Ascending aorta (tissue), 2 donors: ENCODE data around the gene COL13A1. TPM values are rescaled to one million over a fixed set of nuclear protein-coding genes. Genes with fewer than 3 reads are reported as not detected.

Experiments used
- DNase-seq, 2 donors: peaks; one replicate each; pipeline ENCODE4 v3.0.0-alpha.2; 2019; ENCODE audit warnings: low spot score in 2 of 2
- H3K27ac ChIP-seq, 2 donors: fragments of 200-600 bp; sonication (generic); one replicate each; pipeline ENCODE4 v1.5.1; 2016 to 2017; ENCODE audit warnings: mild to moderate bottlenecking in 1 of 2
- H3K27me3 ChIP-seq: fragments of 200-600 bp; sonication (generic); one replicate; pipeline ENCODE4 v1.5.1; 2017
- H3K36me3 ChIP-seq, 2 donors: fragments of 200-600 bp; sonication (generic); one replicate each; pipeline ENCODE4 v1.5.1; 2016
- H3K4me1 ChIP-seq, 2 donors: fragments of 200-600 bp; sonication (generic); one replicate each; pipeline ENCODE4 v1.5.1; 2016 to 2017; ENCODE audit warnings: mild to moderate bottlenecking in 1 of 2
- H3K4me3 ChIP-seq, 2 donors: fragments of 200-600 bp; sonication (generic); one replicate each; pipeline ENCODE4 v1.5.1; 2016 to 2017; ENCODE audit warnings: mild to moderate bottlenecking in 1 of 2
- H3K9me3 ChIP-seq, 2 donors: fragments of 200-600 bp; sonication (generic); one replicate each; pipeline ENCODE4 v1.5.1; 2016
- CTCF ChIP-seq, 3 experiments: fragments of 200-600 bp in 2 of 3; fragments of 450-650 bp in 1 of 3; sonication (generic) in 2 of 3; IDR thresholded peaks; one replicate each; pipeline ENCODE4 v1.5.1; 2016 to 2019; ENCODE audit warnings: antibody characterized with exemption in 3 of 3, mild to moderate bottlenecking in 1 of 3, moderate library complexity in 1 of 3
- intact Hi-C: fragments of 100-400 bp; cut with DNase I; formaldehyde crosslinking; loops from one replicate; pipeline ENCODE4 v1.15.1; 2023
- total RNA-seq: library from RNA; depleted of rRNA; stranded (reverse); fragments of >200 nt; gene quantifications from one replicate; pipeline ENCODE4 v1.1.0, GENCODE V29; 2016

Gene COL13A1
- total RNA-seq, 1 donor from 2014 or later: 8.0 TPM

GRCh38 chr10:69844698-69845097 is 43.0 kb downstream of the COL13A1 start:
- no peak for TF ChIP-seq CTCF (IDR thresholded peaks at IDR 0.05)
- H3K27ac ChIP-seq: no peak overlapping the region
- no peaks in the 10 kb centered on the region for H3K4me1 ChIP-seq
- H3K9me3 ChIP-seq: no peaks in the 10 kb centered on the region
- DNase-seq: no peak
- H3K36me3 ChIP-seq: no peaks in the 10 kb centered on the region
- intact Hi-C loops: no loop called here
- no peak overlapping the region for H3K4me3 ChIP-seq
- H3K27me3 ChIP-seq: no peaks in the 10 kb centered on the region

GRCh38 chr10:69845574-69846292 is 44.0 kb downstream of the COL13A1 start:
- no peak overlapping the region for H3K4me3 ChIP-seq
- no peak overlapping the region for H3K27ac ChIP-seq
- intact Hi-C loops: no loop called here
- DNase-seq: peak in 1 of 2 donors; percentile 70
- no peaks in the 10 kb centered on the region for H3K36me3 ChIP-seq
- H3K27me3 ChIP-seq: no peaks in the 10 kb centered on the region
- no peak for TF ChIP-seq CTCF (IDR thresholded peaks at IDR 0.05)
- H3K4me1 ChIP-seq: no peaks in the 10 kb centered on the region
- no peaks in the 10 kb centered on the region for H3K9me3 ChIP-seq

- Histone ChIP-seq H3K4me1 (no peaks in the 10 kb centered on the region), H3K4me3 (no peak overlapping the region), H3K27me3 (no peaks in the 10 kb centered on the region), H3K27ac (no peak overlapping the region), H3K9me3 (no peaks in the 10 kb centered on the region), H3K36me3 (no peaks in the 10 kb centered on the region)
- no peak for TF ChIP-seq CTCF (IDR thresholded peaks at IDR 0.05)
- DNase-seq: no peak
- intact Hi-C loops: no loop called here
These were observed 44.7 kb downstream of the COL13A1 start for GRCh38 chr10:69846293-69846921.

- intact Hi-C loops: no loop called here
- Histone ChIP-seq H3K36me3 (no peaks in the 10 kb centered on the region), H3K27me3 (no peaks in the 10 kb centered on the region), H3K4me3 (no peak overlapping the region), H3K4me1 (no peaks in the 10 kb centered on the region), H3K27ac (no peak overlapping the region), H3K9me3 (no peaks in the 10 kb centered on the region)
- no peak for DNase-seq
- no peak for TF ChIP-seq CTCF (IDR thresholded peaks at IDR 0.05)
These were observed 45.8 kb downstream of the COL13A1 start for GRCh38 chr10:69847458-69847857.

- no peak overlapping the region for H3K27ac ChIP-seq
- no peaks in the 10 kb centered on the region for H3K36me3 ChIP-seq
- no peak for DNase-seq
- no peaks in the 10 kb centered on the region for H3K9me3 ChIP-seq
- no peaks in the 10 kb centered on the region for H3K27me3 ChIP-seq
- TF ChIP-seq CTCF (IDR thresholded peaks at IDR 0.05): no peak
- intact Hi-C loops: no loop called here
- H3K4me3 ChIP-seq: no peak overlapping the region
- no peaks in the 10 kb centered on the region for H3K4me1 ChIP-seq
These were observed 46.2 kb downstream of the COL13A1 start for GRCh38 chr10:69847883-69848282.
